GM18508 (cell line): Measurements from ENCODE around the gene ZCRB1.

ENCODE experiments used
- ATAC-seq: cut with Tn5 transposase; IDR thresholded peaks from one replicate; pipeline ENCODE4 v1.9.1; 2021; ENCODE audit warnings: moderate number of reproducible peaks; ENCODE audit not compliant: insufficient read depth, unreplicated experiment

Gene ZCRB1

DNA sequence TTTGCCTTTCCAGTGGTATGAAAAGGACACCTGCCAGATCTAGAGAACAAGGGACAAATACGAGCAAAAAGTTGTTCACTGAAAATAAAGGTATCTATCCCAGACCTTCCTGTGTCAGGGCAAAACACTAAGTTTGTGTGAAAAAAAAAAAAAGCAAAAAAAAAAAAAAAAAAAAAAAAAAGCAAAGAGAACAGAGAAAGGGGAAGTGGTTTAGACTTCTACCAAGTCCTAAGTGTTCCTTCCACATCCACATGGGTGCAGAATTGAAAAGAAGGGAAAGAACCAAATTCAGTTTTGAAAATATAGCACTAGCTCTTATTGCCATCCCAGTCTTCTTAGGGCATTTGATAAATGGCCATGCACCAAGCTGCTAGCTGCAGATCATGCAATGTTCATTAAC is 41.7 kb downstream of the ZCRB1 start:
- no peak for ATAC-seq

DNA sequence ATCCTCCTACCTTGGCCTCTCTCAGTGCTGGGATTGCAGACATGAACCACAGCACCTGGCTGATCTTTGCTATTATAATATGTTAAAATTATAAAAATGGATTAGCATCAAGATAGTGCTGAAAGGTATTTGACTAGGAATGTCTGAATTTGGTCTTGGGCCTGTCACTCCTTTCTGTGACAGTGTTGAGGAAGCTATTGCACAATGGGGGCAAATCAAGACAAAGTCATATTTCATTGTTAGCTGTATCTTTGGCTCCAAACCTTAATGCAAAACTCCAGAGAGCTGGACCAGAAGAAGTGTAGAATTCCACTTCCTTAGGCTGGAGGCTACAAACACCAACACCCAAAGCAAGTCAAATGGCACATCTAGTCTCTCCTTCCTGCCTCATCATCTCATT is 42.2 kb downstream of the ZCRB1 start:
- ATAC-seq, result no peak

DNA sequence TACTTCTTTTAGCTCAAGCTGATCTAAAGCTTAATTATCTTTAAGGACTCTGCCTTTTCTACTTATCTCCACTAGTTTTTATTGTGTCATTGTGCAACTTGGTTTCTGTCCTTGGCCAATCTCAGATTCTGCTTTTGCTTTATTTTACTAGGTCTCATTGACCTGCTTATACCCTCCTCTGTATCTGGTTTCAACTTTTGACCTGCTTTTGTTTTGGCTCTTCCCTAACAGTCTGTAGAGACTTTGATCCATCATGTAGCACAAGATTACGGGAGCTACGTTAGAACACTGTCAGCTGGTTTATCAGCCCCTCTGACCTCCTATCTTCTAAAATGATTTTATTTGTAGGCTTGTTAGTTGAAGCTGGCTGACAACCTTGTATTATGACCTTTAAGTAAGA is 43.6 kb downstream of the ZCRB1 start:
- no peak for ATAC-seq

DNA sequence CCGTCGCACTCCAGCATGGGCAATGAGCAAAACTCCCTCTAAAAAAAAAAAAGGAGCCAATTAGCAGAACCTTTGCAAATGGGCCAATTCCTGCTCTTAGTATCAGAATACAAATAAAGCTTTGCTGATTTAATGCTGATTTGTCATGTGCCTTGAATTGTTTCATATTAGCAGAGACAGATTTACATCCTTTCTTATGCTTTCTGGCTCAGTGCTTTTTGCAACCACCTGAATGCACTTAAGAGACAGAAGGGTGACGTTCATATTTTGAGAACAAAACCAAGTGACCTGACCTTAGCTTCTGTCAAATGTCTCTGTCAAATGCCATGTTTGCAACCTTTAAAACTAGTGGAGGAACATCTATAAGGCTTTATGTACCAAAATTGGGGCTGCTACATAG is 44.0 kb downstream of the ZCRB1 start:
- no peak for ATAC-seq

DNA sequence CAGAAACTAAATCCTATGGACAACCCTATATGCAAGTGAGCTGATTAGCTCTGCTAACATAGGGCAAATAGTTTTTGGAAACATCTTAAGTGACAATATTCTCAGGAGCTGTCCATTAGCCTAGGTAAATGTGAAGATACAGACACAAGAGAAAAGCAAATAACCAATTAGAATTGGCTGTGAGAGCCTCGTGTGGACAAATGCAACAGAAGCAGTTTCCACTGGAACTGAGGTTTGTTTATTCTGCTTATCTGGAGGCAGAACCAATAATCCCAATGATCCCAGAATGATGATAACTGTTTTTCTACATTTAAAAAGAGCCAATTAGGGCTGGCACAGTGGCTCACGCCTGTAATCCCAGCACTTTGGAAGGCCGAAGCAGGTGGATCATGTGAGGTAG is 44.6 kb downstream of the ZCRB1 start:
- no peak for ATAC-seq

DNA sequence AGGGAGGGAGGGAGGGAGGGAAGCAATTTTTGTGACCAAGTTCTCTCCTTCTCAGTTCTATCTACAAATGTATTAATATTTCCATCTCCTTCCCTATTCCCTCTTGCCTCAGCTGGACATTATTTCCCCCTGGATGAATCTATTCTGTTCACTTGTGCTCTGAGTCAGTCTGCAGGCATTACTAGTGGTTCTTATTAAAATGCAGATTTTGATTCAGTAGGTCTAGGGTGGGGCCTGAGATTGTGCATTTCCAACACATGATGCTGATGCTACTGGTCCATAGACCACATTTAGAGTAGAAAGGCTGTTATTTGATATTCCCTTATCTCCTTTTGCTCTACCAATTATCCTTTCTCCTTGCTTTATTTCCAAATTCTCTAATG is 47.8 kb downstream of the ZCRB1 start:
- ATAC-seq, result no peak

DNA sequence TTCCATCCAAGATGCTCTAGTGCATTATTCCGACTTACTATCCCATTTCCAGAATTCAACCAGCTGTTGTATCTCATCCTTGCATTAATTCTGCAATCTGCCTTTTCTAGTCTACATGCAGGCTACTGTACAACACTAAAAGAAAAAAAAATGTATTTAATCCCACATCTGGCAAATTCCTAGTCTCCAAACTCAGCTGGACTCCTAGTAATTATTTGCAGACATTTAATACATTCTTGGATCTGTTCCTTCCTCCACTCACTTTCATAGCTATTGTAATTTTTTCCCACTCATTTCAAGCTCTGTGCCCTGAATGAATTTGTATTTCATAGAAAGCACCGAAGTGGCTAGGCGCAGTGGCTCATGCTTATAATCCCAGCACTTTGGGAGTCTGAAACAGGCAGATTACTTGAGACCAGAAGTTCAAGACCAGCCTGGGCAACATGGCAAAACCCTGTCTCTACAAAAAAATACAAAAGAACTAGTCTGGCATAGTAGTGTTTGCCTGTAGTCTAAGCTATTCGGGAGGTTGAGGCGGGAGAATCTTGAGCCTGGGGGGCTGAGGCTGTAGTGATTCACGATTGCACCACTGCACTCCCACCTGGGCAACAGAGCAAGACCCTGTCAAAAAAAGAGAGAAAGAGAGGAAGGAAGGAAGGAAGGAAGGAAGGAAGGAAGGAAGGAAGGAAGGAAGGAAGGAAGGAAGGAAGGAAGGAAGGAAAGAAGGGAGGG is 48.3 kb downstream of the ZCRB1 start:
- no peak for ATAC-seq

DNA sequence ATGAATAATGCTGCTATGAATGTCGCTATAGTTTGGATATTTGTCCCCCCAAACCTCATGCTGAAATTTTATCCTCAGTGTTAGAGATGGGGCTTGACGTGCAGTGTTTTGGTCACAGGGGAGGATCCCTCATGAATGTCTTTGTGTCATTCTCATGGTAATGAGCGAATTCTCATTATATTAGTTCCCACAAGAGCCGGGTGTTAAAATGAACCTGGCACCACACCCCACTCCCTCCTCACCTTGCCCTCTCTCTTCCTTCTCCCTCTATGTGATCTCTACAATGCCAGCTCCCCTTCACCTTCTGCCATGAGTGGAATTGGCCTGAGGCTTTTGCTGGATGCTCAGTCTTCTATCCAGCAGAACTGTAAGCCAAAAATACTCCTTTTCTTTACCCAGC is 50.4 kb downstream of the ZCRB1 start:
- no peak for ATAC-seq

DNA sequence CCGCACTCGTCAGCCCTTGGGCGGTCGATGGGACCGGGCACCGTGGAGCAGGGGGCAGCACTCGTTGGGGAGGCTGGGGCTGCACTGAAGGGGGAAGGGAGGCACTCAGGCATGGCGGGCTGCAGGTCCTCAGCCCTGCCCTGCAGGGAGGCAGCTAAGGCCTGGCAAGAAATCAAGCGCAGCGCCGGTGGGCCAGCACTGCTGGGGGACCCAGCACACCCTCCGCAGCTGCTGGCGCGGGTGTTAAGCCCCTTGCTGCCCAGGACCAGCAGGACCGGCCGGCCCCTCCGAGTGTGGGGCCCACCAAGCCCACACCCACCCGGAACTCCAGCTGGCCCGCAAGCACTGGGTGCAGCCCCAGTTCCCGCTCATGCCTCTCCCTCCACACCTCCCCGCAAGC is 52.2 kb downstream of the ZCRB1 start:
- no peak for ATAC-seq

DNA sequence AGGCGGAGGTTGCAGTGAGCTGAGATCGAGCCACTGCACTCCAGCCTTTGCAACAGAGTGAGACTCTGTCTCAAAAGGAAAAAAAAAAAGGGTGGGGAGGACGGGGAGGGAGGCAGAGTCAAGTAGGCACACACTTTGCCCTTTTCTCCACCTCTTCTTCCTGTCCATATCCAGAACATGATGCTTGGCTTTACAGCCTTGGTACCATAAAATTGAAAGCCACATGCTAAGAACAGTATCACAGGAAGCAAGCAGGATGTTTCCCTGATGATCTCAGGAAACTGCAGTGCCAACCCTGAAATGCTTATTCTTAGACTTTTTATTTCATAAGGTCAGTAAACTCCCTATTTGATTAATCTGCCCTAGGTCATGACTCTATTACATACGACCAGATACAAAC is 55.3 kb downstream of the ZCRB1 start:
- no peak for ATAC-seq

DNA sequence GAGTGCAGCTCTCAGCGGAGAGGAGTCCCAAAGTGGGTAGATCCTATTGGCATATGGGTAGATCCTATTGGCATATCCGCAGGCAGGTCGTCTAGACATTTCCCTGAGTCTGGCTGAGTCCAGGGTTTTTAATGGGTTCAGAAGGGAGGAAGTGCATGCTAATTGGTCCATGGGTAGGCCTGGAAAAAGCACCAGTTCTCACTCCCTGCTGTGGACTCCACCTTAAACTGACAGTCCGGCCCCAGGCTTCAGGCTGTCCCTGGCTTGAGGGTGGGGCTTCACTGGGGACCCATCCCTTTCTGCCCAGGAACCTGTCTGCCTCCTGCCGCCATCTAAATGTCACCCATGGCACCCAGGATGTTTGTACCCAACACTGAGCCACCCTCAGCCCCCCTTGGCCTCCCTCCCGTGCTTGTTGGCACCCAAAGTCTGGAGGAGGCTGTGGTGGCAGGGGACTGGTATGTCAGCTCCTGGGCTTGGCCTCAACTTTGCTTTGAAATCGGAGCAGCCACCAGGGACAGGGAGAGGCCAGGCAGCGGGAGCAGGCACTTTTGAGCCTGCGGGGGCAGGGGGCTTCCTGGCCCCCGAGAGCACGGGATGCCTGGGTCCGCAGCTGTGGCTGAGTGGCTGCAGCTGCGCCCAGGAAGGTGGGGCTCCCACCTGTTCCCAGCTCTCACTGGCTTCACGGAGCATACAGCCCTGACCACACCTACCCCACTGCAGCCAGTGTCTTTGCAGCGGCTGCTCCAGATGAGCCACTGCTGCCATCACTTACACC is 58.3 kb downstream of the ZCRB1 start:
- no peak for ATAC-seq

DNA sequence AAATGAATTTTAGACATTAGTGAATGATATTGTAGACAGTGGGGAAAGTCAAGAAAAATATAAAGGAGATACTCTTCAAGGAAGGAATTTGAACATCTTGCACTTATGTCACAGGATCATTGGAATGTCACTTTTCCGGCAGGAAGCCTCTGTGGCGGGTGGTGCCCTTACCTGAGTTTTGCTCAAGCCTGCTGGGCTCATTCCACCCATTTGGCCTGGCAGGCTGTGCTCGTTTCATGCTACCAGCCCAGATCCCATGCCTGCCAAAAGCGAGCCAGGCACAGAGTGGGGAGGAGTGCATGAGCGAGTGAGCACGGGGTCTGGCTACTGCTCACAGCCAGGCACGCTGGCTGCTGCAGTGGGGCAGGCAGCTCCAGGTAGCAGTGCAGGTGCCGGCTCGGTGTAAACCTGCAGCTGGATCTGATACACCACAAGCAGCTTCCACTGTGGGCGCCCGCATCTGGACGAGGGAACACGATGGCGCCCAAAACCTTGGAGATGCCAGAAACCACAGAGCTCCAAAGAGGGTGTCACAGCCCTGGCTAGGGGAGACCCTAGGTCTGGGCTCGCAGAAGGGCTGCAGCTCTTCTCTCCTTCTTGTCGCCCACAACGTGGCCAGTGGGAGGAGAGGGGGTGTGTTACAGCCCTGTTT is 59.2 kb downstream of the ZCRB1 start:
- ATAC-seq, result no peak

DNA sequence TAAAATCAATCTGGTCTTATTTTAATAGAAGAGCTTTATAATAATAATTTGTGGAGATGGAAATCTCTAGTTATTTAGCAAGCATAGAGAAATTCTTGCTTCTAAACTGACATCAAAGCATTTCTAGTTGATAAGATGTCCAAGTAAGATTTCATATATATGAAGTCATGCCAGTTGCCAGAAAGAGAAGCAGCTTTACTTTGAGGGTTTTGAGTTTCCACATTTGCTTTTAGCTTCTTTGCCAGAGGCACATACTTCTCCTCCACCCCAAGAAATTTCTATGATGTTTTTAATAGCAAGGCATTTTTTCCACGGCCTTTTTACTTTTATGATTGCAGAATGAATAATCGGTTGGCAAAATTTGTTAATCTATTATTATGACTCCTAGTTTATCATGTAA is 63.6 kb downstream of the ZCRB1 start:
- ATAC-seq, result no peak
